ENCODE results near the gene OPN4. TPM values are rescaled to one million over a fixed set of nuclear protein-coding genes. Genes with fewer than 3 reads are reported as not detected.

Gene OPN4
- total and polyA plus RNA-seq, 2 experiments from 2014 or later, result not detected

- no peak overlapping the region for H3K9ac ChIP-seq
Observed at GRCh38 chr10:86671419-86671818, 17.1 kb downstream of the OPN4 start.

GRCh38 chr10:86671985-86672710, 17.8 kb downstream of the OPN4 start:
- Histone ChIP-seq H2AFZ (no peak overlapping the region), H3K4me2 (ENCODE audit: unreplicated experiment) (no peak overlapping the region), H3K9me2 (ENCODE audit: insufficient read depth) (no peaks in the 10 kb centered on the region), H4K20me1 (ENCODE audit: insufficient read depth) (no peaks in the 10 kb centered on the region), H3K79me2 (ENCODE audit: insufficient read depth) (no peaks in the 10 kb centered on the region), H3K4me3 (no peak overlapping the region), H3F3A (ENCODE audit: insufficient read depth) (no peaks in the 10 kb centered on the region), H3K36me3 (ENCODE audit: low read depth) (no peaks in the 10 kb centered on the region), H3K27ac (no peak overlapping the region), H3K9me3 (ENCODE audit: low read depth) (no peaks in the 10 kb centered on the region), H3K9ac (no peak overlapping the region), H3K27me3 (replicated peaks; ENCODE audit: insufficient read depth) (no peaks in the 10 kb centered on the region), H3K4me1 (ENCODE audit: insufficient read depth) (no peaks in the 10 kb centered on the region)
- 64 to 72% methylated on average over 12 of the region's 12 CpGs for WGBS, 2 experiments (ENCODE audit: low coverage in 1 of 2, low lambda C conversion rate in 2 of 2, missing lambda C conversion rate in 2 of 2)
- no peak for TF ChIP-seq EZH2 (IDR thresholded peaks at IDR 0.05; ENCODE audit: insufficient read depth, poor library complexity, severe bottlenecking)
- no peak for TF ChIP-seq EZH2phosphoT487 (IDR thresholded peaks at IDR 0.05; ENCODE audit: insufficient read depth, low read depth)
- in situ Hi-C loops (cut with MboI), result no loop called here
- DNase-seq, result no peak

More at GRCh38 chr10:86671419-86671818, 17.1 kb downstream of the OPN4 start:
- Histone ChIP-seq H3K27me3 (replicated peaks; ENCODE audit: insufficient read depth) (no peaks in the 10 kb centered on the region), H3K4me3 (no peak overlapping the region), H3K4me2 (ENCODE audit: unreplicated experiment) (no peak overlapping the region), H3K79me2 (ENCODE audit: insufficient read depth) (no peaks in the 10 kb centered on the region), H3K9me3 (ENCODE audit: low read depth) (no peaks in the 10 kb centered on the region), H3K9me2 (ENCODE audit: insufficient read depth) (no peaks in the 10 kb centered on the region), H3K4me1 (ENCODE audit: insufficient read depth) (no peaks in the 10 kb centered on the region), H4K20me1 (ENCODE audit: insufficient read depth) (no peaks in the 10 kb centered on the region), H3K27ac (no peak overlapping the region), H3F3A (ENCODE audit: insufficient read depth) (no peaks in the 10 kb centered on the region), H3K36me3 (ENCODE audit: low read depth) (no peaks in the 10 kb centered on the region), H2AFZ (no peak overlapping the region)
- in situ Hi-C loops (cut with MboI), result no loop called here
- WGBS, 2 experiments (ENCODE audit: low coverage in 1 of 2, low lambda C conversion rate in 2 of 2, missing lambda C conversion rate in 2 of 2), result 74 to 82% methylated on average over 3 of the region's 3 CpGs
- no peak for TF ChIP-seq EZH2phosphoT487 (IDR thresholded peaks at IDR 0.05; ENCODE audit: insufficient read depth, low read depth)
- TF ChIP-seq EZH2 (IDR thresholded peaks at IDR 0.05; ENCODE audit: insufficient read depth, poor library complexity, severe bottlenecking), result no peak
- DNase-seq, result no peak

GRCh38 chr10:86673216-86673826, 19.0 kb downstream of the OPN4 start:
- TF ChIP-seq EZH2phosphoT487 (IDR thresholded peaks at IDR 0.05; ENCODE audit: insufficient read depth, low read depth), result no peak
- TF ChIP-seq EZH2 (IDR thresholded peaks at IDR 0.05; ENCODE audit: insufficient read depth, poor library complexity, severe bottlenecking), result no peak
- Histone ChIP-seq H3K4me1 (ENCODE audit: insufficient read depth) (no peaks in the 10 kb centered on the region), H3F3A (ENCODE audit: insufficient read depth) (no peaks in the 10 kb centered on the region), H3K9ac (no peak overlapping the region), H3K9me3 (ENCODE audit: low read depth) (no peaks in the 10 kb centered on the region), H3K4me2 (ENCODE audit: unreplicated experiment) (no peak overlapping the region), H3K27ac (no peak overlapping the region), H3K27me3 (replicated peaks; ENCODE audit: insufficient read depth) (no peaks in the 10 kb centered on the region), H3K79me2 (ENCODE audit: insufficient read depth) (no peaks in the 10 kb centered on the region), H3K4me3 (no peak overlapping the region), H3K9me2 (ENCODE audit: insufficient read depth) (no peaks in the 10 kb centered on the region), H3K36me3 (ENCODE audit: low read depth) (no peaks in the 10 kb centered on the region), H2AFZ (no peak overlapping the region), H4K20me1 (ENCODE audit: insufficient read depth) (no peaks in the 10 kb centered on the region)
- 75% methylated on average over 6 of the region's 6 CpGs for WGBS, 2 experiments (ENCODE audit: low coverage in 1 of 2, low lambda C conversion rate in 2 of 2, missing lambda C conversion rate in 2 of 2)
- DNase-seq, result no peak
- in situ Hi-C loops (cut with MboI), result no loop called here

- WGBS, 2 experiments (ENCODE audit: low coverage in 1 of 2, low lambda C conversion rate in 2 of 2, missing lambda C conversion rate in 2 of 2), result 55 to 61% methylated on average over 10 to 11 of the region's 11 CpGs
- no peak for TF ChIP-seq EZH2phosphoT487 (IDR thresholded peaks at IDR 0.05; ENCODE audit: insufficient read depth, low read depth)
- no peak for TF ChIP-seq EZH2 (IDR thresholded peaks at IDR 0.05; ENCODE audit: insufficient read depth, poor library complexity, severe bottlenecking)
- no peak for DNase-seq
- H3K27ac ChIP-seq, result no peak overlapping the region
- H3K4me1 ChIP-seq (ENCODE audit: insufficient read depth), result no peaks in the 10 kb centered on the region
- H3K4me3 ChIP-seq, result no peak overlapping the region
- no peaks in the 10 kb centered on the region for H4K20me1 ChIP-seq (ENCODE audit: insufficient read depth)
- H2AFZ ChIP-seq, result no peak overlapping the region
- no peaks in the 10 kb centered on the region for H3K79me2 ChIP-seq (ENCODE audit: insufficient read depth)
- in situ Hi-C loops (cut with MboI), result no loop called here
- H3K9ac ChIP-seq, result no peak overlapping the region
- H3K9me2 ChIP-seq (ENCODE audit: insufficient read depth), result no peaks in the 10 kb centered on the region
- H3K9me3 ChIP-seq (ENCODE audit: low read depth), result no peaks in the 10 kb centered on the region
- no peak overlapping the region for H3K4me2 ChIP-seq (ENCODE audit: unreplicated experiment)
- no peaks in the 10 kb centered on the region for H3K36me3 ChIP-seq (ENCODE audit: low read depth)
- H3K27me3 ChIP-seq (replicated peaks; ENCODE audit: insufficient read depth), result no peaks in the 10 kb centered on the region
- no peaks in the 10 kb centered on the region for H3F3A ChIP-seq (ENCODE audit: insufficient read depth)
Observed at GRCh38 chr10:86673827-86674581, 19.7 kb downstream of the OPN4 start.
